MM.1S (cell line): Measurements from ENCODE around the gene NUDT14.

Source experiments
- DNase-seq: peaks from one replicate; pipeline ENCODE4 v3.0.0-alpha.2; 2015
- H2AFZ ChIP-seq: fragments of 300-600 bp; sonication (generic); 2 replicates; pipeline ENCODE4 v1.6.0; 2016; ENCODE audit warnings: antibody characterized with exemption, low read length
- H3F3A ChIP-seq: fragments of 300-600 bp; sonication (generic); 2 replicates; pipeline ENCODE4 v1.6.1; 2016; ENCODE audit warnings: mild to moderate bottlenecking, antibody characterized with exemption, low read length, moderate library complexity, mixed read lengths; ENCODE audit not compliant: insufficient read depth
- H3K27ac ChIP-seq: fragments of 300-600 bp; sonication (generic); 2 replicates; pipeline ENCODE4 v1.5.1; 2016; ENCODE audit warnings: mild to moderate bottlenecking, low read length
- H3K27me3 ChIP-seq: fragments of 300-600 bp; sonication (generic); replicated peaks from 2 replicates; pipeline ENCODE4 v1.6.0; 2016; ENCODE audit warnings: low read length; ENCODE audit not compliant: insufficient read depth
- H3K36me3 ChIP-seq: fragments of 300-600 bp; sonication (generic); replicated peaks from 2 replicates; pipeline ENCODE4 v1.6.1; 2016; ENCODE audit warnings: mild to moderate bottlenecking, low read length, mixed read lengths; ENCODE audit not compliant: insufficient read depth
- H3K4me1 ChIP-seq: fragments of 300-600 bp; sonication (generic); 2 replicates; pipeline ENCODE4 v1.6.1; 2016; ENCODE audit warnings: low read length, mixed read lengths
- H3K4me2 ChIP-seq: fragments of 300-600 bp; sonication (generic); 2 replicates; pipeline ENCODE4 v1.6.0; 2016; ENCODE audit warnings: low read depth, low read length
- H3K4me3 ChIP-seq: fragments of 300-600 bp; sonication (generic); 2 replicates; pipeline ENCODE4 v1.5.1; 2016; ENCODE audit warnings: low read length, mixed read lengths
- H3K79me2 ChIP-seq: fragments of 300-600 bp; sonication (generic); 2 replicates; pipeline ENCODE4 v1.6.1; 2016; ENCODE audit warnings: mixed run types, low read length, mixed read lengths
- H3K9ac ChIP-seq: fragments of 300-600 bp; sonication (generic); 2 replicates; pipeline ENCODE4 v1.6.1; 2016; ENCODE audit warnings: low read length, mixed read lengths
- H3K9me2 ChIP-seq: fragments of 300-600 bp; sonication (generic); replicated peaks from 2 replicates; pipeline ENCODE4 v1.6.1; 2016; ENCODE audit warnings: mild to moderate bottlenecking, low read length, mixed read lengths; ENCODE audit not compliant: insufficient read depth
- H3K9me3 ChIP-seq: fragments of 300-600 bp; sonication (generic); replicated peaks from 2 replicates; pipeline ENCODE4 v1.6.1; 2016; ENCODE audit warnings: mild to moderate bottlenecking, low read length, mixed read lengths; ENCODE audit not compliant: insufficient read depth
- H4K20me1 ChIP-seq: fragments of 300-600 bp; sonication (generic); 2 replicates; pipeline ENCODE4 v1.6.1; 2016; ENCODE audit warnings: mild to moderate bottlenecking, low read length, moderate library complexity, mixed read lengths; ENCODE audit not compliant: insufficient read depth
- CTCF ChIP-seq: fragments of 300-600 bp; sonication (generic); IDR thresholded peaks from 2 replicates; pipeline ENCODE4 v1.5.1; 2016; ENCODE audit warnings: antibody characterized with exemption, low read length, mixed read lengths
- EZH2 ChIP-seq: fragments of 300-600 bp; sonication (generic); optimal IDR thresholded peaks from 2 replicates; pipeline ENCODE3; 2017; ENCODE audit warnings: low read depth, mild to moderate bottlenecking, antibody characterized with exemption, low read length, mixed read lengths
- EZH2phosphoT487 ChIP-seq: fragments of 300-600 bp; sonication (generic); IDR thresholded peaks from 2 replicates; pipeline ENCODE4 v1.6.1; 2018; ENCODE audit warnings: antibody characterized with exemption, low read length

The NUDT14 gene

DNA sequence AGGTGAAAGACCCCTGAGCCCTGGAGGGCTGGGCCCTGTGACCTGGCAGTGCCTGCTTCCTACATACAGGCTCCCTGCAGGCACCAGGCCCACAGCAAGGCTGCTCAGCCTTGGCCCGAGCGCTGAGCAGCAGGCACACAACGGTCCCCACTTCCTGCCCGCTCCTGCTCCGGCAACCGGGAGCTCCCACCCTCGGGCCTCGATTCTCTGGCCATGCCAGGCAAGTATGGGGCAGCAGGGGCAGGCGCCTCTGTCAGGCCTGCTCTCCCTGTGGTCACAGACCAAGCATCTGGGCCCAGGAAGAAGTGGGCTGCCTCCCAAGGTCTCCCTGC is 30.6 kb upstream of the NUDT14 start:
- Histone ChIP-seq H3K27ac (no peak overlapping the region), H3K9me2 (no peaks in the 10 kb centered on the region), H3K9me3 (no peaks in the 10 kb centered on the region), H3K4me2 (no peak overlapping the region), H3K4me3 (no peak overlapping the region), H3K36me3 (no peaks in the 10 kb centered on the region), H3K27me3 (no peaks in the 10 kb centered on the region), H4K20me1 (no peaks in the 10 kb centered on the region), H3K9ac (no peak overlapping the region), H2AFZ (no peak overlapping the region), H3F3A (no peaks in the 10 kb centered on the region), H3K79me2 (no peaks in the 10 kb centered on the region), H3K4me1 (no peaks in the 10 kb centered on the region)
- no peak for DNase-seq
- TF ChIP-seq CTCF (no peak), EZH2phosphoT487 (no peak), EZH2 (no peak)

- no peaks in the 10 kb centered on the region for H3K79me2 ChIP-seq
- H3K9ac ChIP-seq: no peak overlapping the region
- H3K27ac ChIP-seq: no peak overlapping the region
- no peaks in the 10 kb centered on the region for H3K4me1 ChIP-seq
- no peak for DNase-seq
- H3K36me3 ChIP-seq: no peaks in the 10 kb centered on the region
- no peaks in the 10 kb centered on the region for H3K9me2 ChIP-seq
- H3K9me3 ChIP-seq: no peaks in the 10 kb centered on the region
- H3K27me3 ChIP-seq: no peaks in the 10 kb centered on the region
- no peaks in the 10 kb centered on the region for H3F3A ChIP-seq
- H3K4me2 ChIP-seq: no peak overlapping the region
- no peak overlapping the region for H2AFZ ChIP-seq
- no peak for TF ChIP-seq EZH2
- no peak for TF ChIP-seq EZH2phosphoT487
- TF ChIP-seq CTCF: no peak
- H4K20me1 ChIP-seq: no peaks in the 10 kb centered on the region
- no peak overlapping the region for H3K4me3 ChIP-seq
Measured at GRCh38 chr14:105211086-105211757, 30.1 kb upstream of the NUDT14 start.

DNA sequence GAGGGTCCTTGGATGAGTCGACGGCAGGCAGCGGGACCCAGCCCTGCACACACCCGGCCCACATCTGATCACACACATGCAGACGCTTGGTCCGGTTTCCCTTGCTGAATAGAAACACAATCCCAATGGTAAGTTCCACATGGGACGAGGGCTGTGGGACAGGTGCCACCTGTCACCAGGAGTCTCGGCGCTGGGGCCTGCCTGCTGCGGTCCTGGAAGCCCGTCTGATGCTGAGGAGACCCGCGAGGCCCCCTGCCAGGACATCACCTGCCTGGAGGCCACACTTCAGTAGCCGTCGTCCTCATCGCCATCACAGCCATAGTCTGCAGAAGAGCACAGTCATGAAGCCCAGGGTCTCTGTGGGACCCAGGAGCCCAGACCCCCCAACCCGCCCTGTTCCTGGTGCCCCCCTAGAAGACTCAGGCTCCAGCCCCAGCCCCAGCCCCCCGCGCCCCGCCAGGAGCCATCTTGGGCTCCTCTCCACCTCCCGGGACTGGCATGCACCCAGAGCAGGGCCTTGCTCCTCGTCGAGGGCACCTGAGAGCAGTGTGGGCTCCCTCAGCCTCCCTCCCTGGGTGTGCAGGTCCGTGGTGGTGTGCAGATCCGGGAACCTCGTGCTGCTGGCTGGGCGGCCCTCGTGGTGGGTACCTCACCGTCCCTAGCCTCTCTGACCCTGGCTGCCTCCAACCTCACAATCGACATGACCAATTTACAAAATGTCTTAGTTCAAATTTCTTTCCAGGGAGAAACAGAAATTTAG is 29.3 kb upstream of the NUDT14 start:
- Histone ChIP-seq H4K20me1 (no peaks in the 10 kb centered on the region), H3K4me2 (no peak overlapping the region), H3K36me3 (no peaks in the 10 kb centered on the region), H3K4me1 (no peaks in the 10 kb centered on the region), H3K79me2 (no peaks in the 10 kb centered on the region), H3K27ac (no peak overlapping the region), H3F3A (no peaks in the 10 kb centered on the region), H3K27me3 (no peaks in the 10 kb centered on the region), H3K4me3 (no peak overlapping the region), H2AFZ (no peak overlapping the region), H3K9me2 (no peaks in the 10 kb centered on the region), H3K9me3 (no peaks in the 10 kb centered on the region), H3K9ac (no peak overlapping the region)
- TF ChIP-seq EZH2: no peak
- TF ChIP-seq EZH2phosphoT487: no peak
- no peak for TF ChIP-seq CTCF
- no peak for DNase-seq
